Lower leg skin (tissue), 3 donors: ENCODE measurements around the gene CELF3.

Experiments used
- POLR2A ChIP-seq, 2 donors: fragments of 450-650 bp; IDR thresholded peaks; one replicate each; pipeline ENCODE4 v1.6.1; 2016 to 2017; ENCODE audit warnings: antibody characterized with exemption in 2 of 2, mild to moderate bottlenecking in 1 of 2, moderate library complexity in 1 of 2
- TF ChIP-seq, protein P1 (sequence below), 3 donors: fragments of 450-650 bp; IDR thresholded peaks; one replicate each; pipeline ENCODE4 v1.5.1; 2016; ENCODE audit warnings: antibody characterized with exemption in 3 of 3, mild to moderate bottlenecking in 3 of 3, moderate library complexity in 2 of 3

- TF ChIP-seq, protein P1, sequence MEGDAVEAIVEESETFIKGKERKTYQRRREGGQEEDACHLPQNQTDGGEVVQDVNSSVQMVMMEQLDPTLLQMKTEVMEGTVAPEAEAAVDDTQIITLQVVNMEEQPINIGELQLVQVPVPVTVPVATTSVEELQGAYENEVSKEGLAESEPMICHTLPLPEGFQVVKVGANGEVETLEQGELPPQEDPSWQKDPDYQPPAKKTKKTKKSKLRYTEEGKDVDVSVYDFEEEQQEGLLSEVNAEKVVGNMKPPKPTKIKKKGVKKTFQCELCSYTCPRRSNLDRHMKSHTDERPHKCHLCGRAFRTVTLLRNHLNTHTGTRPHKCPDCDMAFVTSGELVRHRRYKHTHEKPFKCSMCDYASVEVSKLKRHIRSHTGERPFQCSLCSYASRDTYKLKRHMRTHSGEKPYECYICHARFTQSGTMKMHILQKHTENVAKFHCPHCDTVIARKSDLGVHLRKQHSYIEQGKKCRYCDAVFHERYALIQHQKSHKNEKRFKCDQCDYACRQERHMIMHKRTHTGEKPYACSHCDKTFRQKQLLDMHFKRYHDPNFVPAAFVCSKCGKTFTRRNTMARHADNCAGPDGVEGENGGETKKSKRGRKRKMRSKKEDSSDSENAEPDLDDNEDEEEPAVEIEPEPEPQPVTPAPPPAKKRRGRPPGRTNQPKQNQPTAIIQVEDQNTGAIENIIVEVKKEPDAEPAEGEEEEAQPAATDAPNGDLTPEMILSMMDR (IDR thresholded peaks at IDR 0.05) = no peak
- TF ChIP-seq POLR2A (IDR thresholded peaks at IDR 0.05) = no peak
These were observed 9.9 kb downstream of the CELF3 start for GRCh38 chr1:151706464-151707415.
